ENCODE measurements around the gene ZNF284.

DNA sequence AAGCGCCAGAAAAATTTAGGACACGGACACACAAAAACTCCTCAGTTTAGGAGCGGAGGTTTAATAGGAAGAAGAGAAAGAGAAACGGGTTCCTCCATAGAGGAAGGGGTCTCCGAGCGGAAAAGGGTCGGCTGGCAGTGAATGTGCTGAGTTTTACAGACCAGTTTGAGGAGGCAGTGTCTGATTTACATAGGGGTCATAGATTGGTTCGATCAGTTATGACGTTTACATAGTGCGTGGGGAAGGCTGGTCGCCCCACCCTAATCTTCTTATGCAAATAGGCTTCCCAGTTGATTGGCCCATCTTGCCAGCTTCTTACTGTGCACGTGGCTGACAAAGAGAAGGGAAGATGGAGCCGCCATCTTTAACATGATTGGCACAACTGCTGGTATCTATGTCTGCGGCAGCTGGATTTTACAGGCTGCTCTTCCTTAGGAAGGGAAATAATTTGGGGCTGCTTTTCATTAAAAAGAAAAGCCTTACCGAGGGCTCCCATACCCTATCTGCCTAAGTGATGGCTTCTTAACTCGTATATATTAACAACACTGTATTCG, 40.0 kb downstream of the ZNF284 start:
- TF ChIP-seq POLR2AphosphoS5 (IDR thresholded peaks at IDR 0.05; ENCODE audit: low read depth, low read length) (no peak), POLR2A (IDR thresholded peaks at IDR 0.05; ENCODE audit: low read depth, low read length) (no peak), TAF1 (IDR thresholded peaks at IDR 0.05; ENCODE audit: borderline replicate concordance, low read depth, low read length) (no peak)
